SK-N-SH treated with all-trans-retinoic acid at 6 μM for 48 hours (cell line): Measurements from ENCODE around the gene GRAMD2B.

Experiments used
- ATAC-seq: fragments of 200-7000 bp; cut with Tn5 transposase; 3 replicates; pipeline ENCODE4 v1.9.1; 2020; ENCODE audit warnings: mild to moderate bottlenecking, moderate library complexity
- ARNTL ChIP-seq: fragments of 450-650 bp; formaldehyde crosslinking; IDR thresholded peaks from 2 replicates; pipeline ENCODE4 v1.5.0; 2020; ENCODE audit warnings: low read depth, mild to moderate bottlenecking, moderate library complexity, borderline replicate concordance
- BACH2 ChIP-seq: fragments of 250-450 bp; sonication (Bioruptor Pico); IDR thresholded peaks from 2 replicates; pipeline ENCODE4 v1.9.0; 2021; ENCODE audit warnings: mild to moderate bottlenecking, borderline replicate concordance
- CREB5 ChIP-seq: fragments of 250-450 bp; sonication (Bioruptor Pico); IDR thresholded peaks from 2 replicates; pipeline ENCODE4 v1.5.1; 2020; ENCODE audit warnings: low read depth, mild to moderate bottlenecking, moderate library complexity
- CSDC2 ChIP-seq: fragments of 250-450 bp; sonication (Bioruptor Pico); IDR thresholded peaks from 2 replicates; pipeline ENCODE4 v1.5.0; 2020; ENCODE audit warnings: mild to moderate bottlenecking, moderate library complexity
- CSRNP3 ChIP-seq: fragments of 250-450 bp; sonication (Bioruptor Pico); IDR thresholded peaks from 2 replicates; pipeline ENCODE4 v1.5.1; 2021; ENCODE audit warnings: mild to moderate bottlenecking, moderate library complexity
- ESRRG ChIP-seq: fragments of 250-450 bp; sonication (Bioruptor Pico); IDR thresholded peaks from 2 replicates; pipeline ENCODE4 v1.6.1; 2021; ENCODE audit warnings: mild to moderate bottlenecking
- GLIS3 ChIP-seq: fragments of 250-450 bp; sonication (Bioruptor Pico); IDR thresholded peaks from 2 replicates; pipeline ENCODE4 v1.5.0; 2020; ENCODE audit warnings: mild to moderate bottlenecking, moderate library complexity
- ISL1 ChIP-seq: fragments of 250-450 bp; sonication (Bioruptor Pico); IDR thresholded peaks from 2 replicates; pipeline ENCODE4 v2.1.2; 2022; ENCODE audit warnings: mild to moderate bottlenecking, moderate library complexity
- OSR1 ChIP-seq: fragments of 250-450 bp; sonication (Bioruptor Pico); IDR thresholded peaks from 2 replicates; pipeline ENCODE4 v1.8.0; 2022; ENCODE audit warnings: moderate library complexity, mild to moderate bottlenecking, inconsistent platforms
- PATZ1 ChIP-seq: fragments of 250-450 bp; sonication (Bioruptor Pico); IDR thresholded peaks from 2 replicates; pipeline ENCODE4 v1.8.0; 2020; ENCODE audit warnings: mild to moderate bottlenecking, moderate library complexity, borderline replicate concordance
- POU6F1 ChIP-seq: fragments of 250-450 bp; sonication (Bioruptor Pico); IDR thresholded peaks from 2 replicates; pipeline ENCODE4 v1.8.0; 2021; ENCODE audit warnings: low read depth, mild to moderate bottlenecking, moderate library complexity, borderline replicate concordance
- SNAI2 ChIP-seq: fragments of 250-450 bp; sonication (Bioruptor Pico); IDR thresholded peaks from 2 replicates; pipeline ENCODE4 v1.5.0; 2020; ENCODE audit warnings: mild to moderate bottlenecking, moderate library complexity
- TCF4 ChIP-seq: fragments of 250-450 bp; sonication (Bioruptor Pico); IDR thresholded peaks from 2 replicates; pipeline ENCODE4 v1.8.0; 2021; ENCODE audit warnings: mild to moderate bottlenecking, moderate library complexity, borderline replicate concordance
- TOX ChIP-seq: fragments of 250-450 bp; sonication (Bioruptor Pico); IDR thresholded peaks from 2 replicates; pipeline ENCODE4 v1.8.0; 2021; ENCODE audit warnings: mild to moderate bottlenecking, moderate library complexity, borderline replicate concordance
- TSHZ2 ChIP-seq: fragments of 250-450 bp; sonication (Bioruptor Pico); IDR thresholded peaks from 2 replicates; pipeline ENCODE4 v1.5.0; 2020; ENCODE audit warnings: mild to moderate bottlenecking, moderate library complexity
- ZFP3 ChIP-seq: fragments of 250-450 bp; sonication (Bioruptor Pico); IDR thresholded peaks from 2 replicates; pipeline ENCODE4 v1.5.0; 2020; ENCODE audit warnings: mild to moderate bottlenecking, moderate library complexity
- ZFP30 ChIP-seq: fragments of 450-650 bp; formaldehyde crosslinking; IDR thresholded peaks from 2 replicates; pipeline ENCODE4 v1.5.0; 2022; ENCODE audit warnings: mild to moderate bottlenecking, moderate library complexity
- ZNF565 ChIP-seq: fragments of 450-650 bp; formaldehyde crosslinking; conservative IDR thresholded peaks from 2 replicates; pipeline ENCODE4 v1.5.0; 2020; ENCODE audit warnings: low read depth, mild to moderate bottlenecking, moderate library complexity
- ZNF70 ChIP-seq: fragments of 450-650 bp; formaldehyde crosslinking; IDR thresholded peaks from 2 replicates; pipeline ENCODE4 v1.5.0; 2020; ENCODE audit warnings: mild to moderate bottlenecking, moderate library complexity
- ZNF8 ChIP-seq: fragments of 450-650 bp; formaldehyde crosslinking; IDR thresholded peaks from 2 replicates; pipeline ENCODE4 v1.5.0; 2020; ENCODE audit warnings: mild to moderate bottlenecking, moderate library complexity

The GRAMD2B gene

GRCh38 chr5:126499278-126499677 is 76.1 kb downstream of the GRAMD2B start:
- no peak for ATAC-seq
- TF ChIP-seq ISL1 (no peak), TOX (no peak), TCF4 (CRISPR knock-in tag) (no peak), ARNTL (CRISPR knock-in tag) (no peak), CREB5 (no peak), ZFP3 (no peak), TSHZ2 (CRISPR knock-in tag) (no peak), ZFP30 (no peak), ZNF70 (CRISPR knock-in tag) (no peak), CSRNP3 (CRISPR knock-in tag) (no peak), ZNF8 (CRISPR knock-in tag) (no peak), ESRRG (CRISPR knock-in tag) (no peak), OSR1 (CRISPR knock-in tag) (no peak), ZNF565 (CRISPR knock-in tag) (no peak), BACH2 (CRISPR knock-in tag) (no peak), PATZ1 (CRISPR knock-in tag) (no peak), POU6F1 (CRISPR knock-in tag) (no peak), GLIS3 (CRISPR knock-in tag) (no peak)
- TF ChIP-seq, all 23 proteins: peak for 0

GRCh38 chr5:126499853-126500342 is 76.7 kb downstream of the GRAMD2B start:
- TF ChIP-seq CSDC2 (CRISPR knock-in tag) (no peak), PATZ1 (CRISPR knock-in tag) (no peak), ZFP30 (no peak), SNAI2 (CRISPR knock-in tag) (no peak), ZNF8 (CRISPR knock-in tag) (no peak), OSR1 (CRISPR knock-in tag) (no peak), TCF4 (CRISPR knock-in tag) (no peak), ZNF565 (CRISPR knock-in tag) (no peak), ISL1 (no peak), CREB5 (no peak)

More at GRCh38 chr5:126499853-126500342, 76.7 kb downstream of the GRAMD2B start:
- ATAC-seq = peak; percentile 46; the same call in 2 of the 3 replicates
